ENCODE measurements around the gene GPC5.

DNA sequence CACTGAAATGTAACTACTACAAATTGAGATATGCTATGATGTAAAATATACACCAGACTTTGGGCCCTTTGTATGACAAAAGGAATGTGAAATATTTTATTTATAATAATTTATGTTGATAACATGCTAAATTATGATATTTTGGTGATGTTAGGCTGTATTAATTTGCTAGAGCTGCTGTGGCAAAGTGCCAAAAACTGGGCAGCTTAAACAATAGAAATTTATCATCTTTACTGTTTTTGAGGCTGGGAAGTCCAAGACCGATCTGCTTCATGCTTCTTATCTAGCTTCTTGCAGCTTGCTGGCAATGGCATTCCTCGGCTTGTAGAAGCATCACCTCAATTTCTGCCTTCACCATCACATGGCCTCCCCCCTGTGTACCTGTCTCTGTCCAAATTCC, 245.0 kb downstream of the GPC5 start:
- TF ChIP-seq REST (IDR thresholded peaks at IDR 0.05; ENCODE audit: insufficient read depth in 1 of 2, low read depth in 2 of 2, low read length in 2 of 2) (no peak), POLR2AphosphoS5 (IDR thresholded peaks at IDR 0.05; ENCODE audit: low read depth, low read length) (no peak), TAF1 (IDR thresholded peaks at IDR 0.05; ENCODE audit: borderline replicate concordance, insufficient read depth, low read length) (no peak)

Measured in PFSK-1 (cell line).